ENCODE data around the gene SLC12A9.
"Not testable (repeated sequence)": the region's sequence is repeated elsewhere in the genome, so short reads cannot be mapped to it uniquely, and the experiment has no call there.

- not testable (repeated sequence) for TF ChIP-seq SUZ12 (IDR thresholded peaks at IDR 0.05; ENCODE audit: extremely low read depth, insufficient read depth, insufficient read length); YY1 (IDR thresholded peaks at IDR 0.05; ENCODE audit: insufficient read depth, insufficient read length); ZNF274 (IDR thresholded peaks at IDR 0.05; ENCODE audit: low read depth, low read length)
Measured at GRCh38 chr7:100854899-100855298, 2.4 kb downstream of the SLC12A9 start.
